ENCODE measurements around the gene LIMK1.
"Not testable (repeated sequence)": the region's sequence is repeated elsewhere in the genome, so short reads cannot be mapped to it uniquely, and the experiment has no call there.

Gene LIMK1

DNA sequence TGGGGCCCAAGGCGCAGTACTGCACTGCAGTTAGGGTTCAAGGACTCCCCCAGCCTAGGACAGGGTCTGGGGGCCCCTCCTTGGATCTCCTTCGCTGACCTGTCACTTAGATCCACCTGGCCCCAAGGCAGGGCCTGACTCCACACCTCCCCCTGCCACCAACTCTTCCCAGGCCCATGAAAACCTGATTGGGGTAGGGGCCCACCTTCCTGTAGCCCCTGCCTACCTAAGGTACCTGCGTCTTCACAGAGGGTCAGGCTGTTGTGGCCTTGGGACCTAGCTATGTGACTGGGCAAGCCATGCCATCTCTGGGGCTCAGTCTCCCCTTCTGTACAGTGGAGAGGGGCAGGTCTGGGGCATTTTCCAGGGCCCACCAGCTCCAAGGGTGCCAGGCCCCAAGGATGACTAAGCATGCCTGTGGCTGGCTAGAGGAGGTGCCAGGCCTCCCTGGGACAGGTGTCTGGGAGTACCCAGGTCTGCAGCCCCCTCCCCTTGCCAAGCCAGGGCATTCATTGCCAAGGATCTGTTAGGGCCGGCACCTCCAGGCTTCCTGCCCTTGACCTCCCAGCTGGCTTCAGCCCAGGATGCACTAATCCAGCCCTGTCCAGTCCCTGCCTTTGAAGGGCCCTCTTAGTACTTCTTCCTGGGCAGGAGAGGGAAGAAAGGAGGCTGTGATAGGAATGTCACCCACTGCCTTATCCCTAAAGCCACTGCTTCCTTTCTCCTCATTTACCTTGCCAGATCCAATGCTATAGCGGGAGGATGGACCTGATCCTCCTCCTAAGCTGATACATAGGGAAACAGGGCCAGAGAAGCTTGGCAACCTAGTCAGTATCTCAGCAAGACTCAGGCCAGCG, 1.3 kb downstream of the LIMK1 start:
- DNase-seq = no peak

GRCh38 chr7:74087791-74088453, 4.3 kb downstream of the LIMK1 start:
- no peak for DNase-seq

DNA sequence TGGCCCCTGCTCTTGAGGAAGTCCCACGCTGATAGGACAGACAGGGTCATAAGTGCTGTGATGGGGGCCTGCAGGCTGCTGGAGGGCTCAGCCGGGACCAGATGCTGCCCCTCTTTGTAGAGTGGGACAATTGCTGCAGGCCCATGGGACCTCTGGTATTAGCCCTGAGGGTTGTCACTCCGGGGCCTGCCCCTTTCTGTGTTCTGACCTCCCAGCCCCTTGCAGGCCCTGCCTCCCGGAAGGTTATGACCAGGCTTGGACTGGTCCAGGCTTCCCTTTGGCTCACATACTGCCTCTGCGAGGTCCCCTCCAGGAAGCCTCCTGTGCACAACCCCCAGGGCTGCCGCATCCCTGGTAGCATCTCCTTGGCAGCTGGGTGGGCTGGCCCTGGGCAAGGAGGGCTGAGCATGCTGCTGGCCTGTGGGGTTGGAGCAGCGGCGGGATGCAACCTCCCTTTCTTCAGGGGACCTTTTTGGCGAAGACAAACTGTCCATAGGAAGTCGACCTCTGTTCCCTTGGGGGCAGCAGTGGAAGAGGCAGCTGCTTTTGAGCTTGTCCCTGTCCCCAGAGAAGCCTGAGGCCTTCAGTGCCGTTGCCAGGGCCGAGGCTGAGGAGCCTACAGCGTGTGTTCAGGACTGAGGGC, 8.8 kb downstream of the LIMK1 start:
- no peak for DNase-seq

- DNase-seq = no peak
These were observed 9.4 kb downstream of the LIMK1 start for GRCh38 chr7:74092964-74093471.

DNA sequence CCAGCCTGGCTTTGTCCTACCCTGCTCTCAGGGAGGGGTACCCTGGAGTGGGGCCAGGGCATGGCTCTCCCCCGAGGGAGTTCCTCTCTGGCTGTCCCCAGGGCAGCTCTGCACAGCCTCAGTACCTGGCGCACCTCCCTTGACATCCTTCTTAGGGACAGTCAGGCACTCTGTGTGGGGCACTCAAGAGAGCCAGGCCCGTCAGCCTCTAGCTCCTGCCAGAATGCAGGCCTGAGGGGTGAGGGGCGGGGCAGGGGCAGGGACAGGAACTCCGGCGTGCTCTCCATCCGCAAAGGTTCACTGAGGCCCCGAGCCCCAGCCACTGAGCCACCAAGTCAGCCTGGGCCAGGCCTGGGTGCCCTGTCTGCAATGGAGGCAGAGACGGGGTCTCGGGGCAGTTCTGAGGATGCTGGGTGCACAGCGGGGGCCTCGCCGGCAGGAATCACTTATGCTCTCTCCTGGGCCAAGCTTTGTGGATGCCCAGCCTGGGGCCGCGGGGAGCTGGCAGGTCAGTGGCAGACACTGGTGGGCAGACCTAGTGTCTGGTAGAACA, 10.1 kb downstream of the LIMK1 start:
- DNase-seq = no peak

GRCh38 chr7:74094224-74095101, 10.9 kb downstream of the LIMK1 start:
- DNase-seq = peak; percentile 37

DNA sequence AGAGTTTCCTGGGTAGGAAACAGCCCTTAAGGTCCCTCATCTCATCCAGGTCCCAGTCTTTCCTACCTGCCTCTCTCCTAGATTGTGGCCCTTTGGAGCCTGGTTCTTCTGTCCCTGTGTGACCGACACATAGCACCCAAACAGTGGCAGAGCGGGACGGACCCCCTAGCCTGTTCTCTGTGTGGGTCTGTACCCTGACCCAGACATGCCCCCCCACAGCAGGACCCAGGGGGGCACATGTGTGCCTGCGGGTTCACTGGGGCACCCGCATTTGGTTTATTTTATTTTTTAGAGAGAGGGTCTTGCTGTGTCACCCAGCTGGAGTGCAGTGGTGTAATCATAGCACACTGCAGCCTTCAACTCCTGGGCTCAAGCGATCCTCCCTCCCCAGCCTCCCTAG, 11.5 kb downstream of the LIMK1 start:
- no peak for DNase-seq

GRCh38 chr7:74097937-74098614, 14.5 kb downstream of the LIMK1 start:
- DNase-seq = no peak

- no peak for DNase-seq
These were observed 15.4 kb downstream of the LIMK1 start for GRCh38 chr7:74099031-74099430.

- no peak for DNase-seq
These were observed 17.6 kb downstream of the LIMK1 start for GRCh38 chr7:74101061-74101681.

- DNase-seq = no peak
These were observed 19.7 kb downstream of the LIMK1 start for GRCh38 chr7:74103219-74103772.

DNA sequence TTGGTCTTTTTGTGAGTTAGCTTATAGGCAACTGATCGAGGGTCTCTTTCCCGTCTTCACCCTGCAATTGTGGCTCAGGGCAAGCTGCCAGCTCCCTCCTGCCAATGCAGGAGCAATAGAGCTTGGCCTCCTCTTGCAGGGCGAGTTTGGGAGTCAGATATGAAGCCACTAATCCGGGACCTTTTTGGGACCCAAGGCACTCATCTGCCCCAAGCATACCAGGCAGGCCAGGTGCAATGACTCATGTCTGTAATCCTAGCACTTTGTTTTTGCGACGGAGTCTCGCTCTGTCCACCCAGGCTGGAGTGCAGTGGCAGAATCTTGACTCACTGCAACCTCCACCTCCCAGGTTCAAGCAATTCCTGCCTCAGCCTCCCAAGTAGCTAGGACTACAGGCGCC, 21.1 kb downstream of the LIMK1 start:
- no peak for DNase-seq

- DNase-seq = no peak
These were observed 22.4 kb downstream of the LIMK1 start for GRCh38 chr7:74105992-74106391.

GRCh38 chr7:74106846-74107245, 23.2 kb downstream of the LIMK1 start:
- no peak for DNase-seq

DNA sequence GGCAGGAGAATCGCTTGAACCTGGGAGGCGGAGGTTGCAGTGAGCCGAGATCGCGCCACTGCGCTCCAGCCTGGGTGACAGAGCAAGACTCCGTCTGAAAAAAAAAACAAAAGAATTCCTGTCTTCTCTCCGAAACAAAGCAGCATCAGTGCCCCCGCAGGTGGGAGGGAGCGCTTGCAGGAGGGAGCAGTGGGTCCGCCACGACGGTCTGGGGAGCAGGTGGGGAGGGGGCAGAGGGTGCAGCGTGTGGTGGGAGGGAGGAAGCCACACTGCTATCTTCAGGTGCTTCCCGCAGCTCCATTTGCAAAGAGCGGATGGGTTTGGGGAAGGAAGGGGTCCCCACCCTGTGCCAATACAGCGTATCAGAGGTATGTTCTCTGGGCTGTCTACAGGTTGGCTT, 31.7 kb downstream of the LIMK1 start:
- no peak for DNase-seq

- DNase-seq = no peak
These were observed 32.8 kb downstream of the LIMK1 start for GRCh38 chr7:74116356-74116755.

GRCh38 chr7:74119831-74120230, 36.2 kb downstream of the LIMK1 start:
- DNase-seq = no peak

DNA sequence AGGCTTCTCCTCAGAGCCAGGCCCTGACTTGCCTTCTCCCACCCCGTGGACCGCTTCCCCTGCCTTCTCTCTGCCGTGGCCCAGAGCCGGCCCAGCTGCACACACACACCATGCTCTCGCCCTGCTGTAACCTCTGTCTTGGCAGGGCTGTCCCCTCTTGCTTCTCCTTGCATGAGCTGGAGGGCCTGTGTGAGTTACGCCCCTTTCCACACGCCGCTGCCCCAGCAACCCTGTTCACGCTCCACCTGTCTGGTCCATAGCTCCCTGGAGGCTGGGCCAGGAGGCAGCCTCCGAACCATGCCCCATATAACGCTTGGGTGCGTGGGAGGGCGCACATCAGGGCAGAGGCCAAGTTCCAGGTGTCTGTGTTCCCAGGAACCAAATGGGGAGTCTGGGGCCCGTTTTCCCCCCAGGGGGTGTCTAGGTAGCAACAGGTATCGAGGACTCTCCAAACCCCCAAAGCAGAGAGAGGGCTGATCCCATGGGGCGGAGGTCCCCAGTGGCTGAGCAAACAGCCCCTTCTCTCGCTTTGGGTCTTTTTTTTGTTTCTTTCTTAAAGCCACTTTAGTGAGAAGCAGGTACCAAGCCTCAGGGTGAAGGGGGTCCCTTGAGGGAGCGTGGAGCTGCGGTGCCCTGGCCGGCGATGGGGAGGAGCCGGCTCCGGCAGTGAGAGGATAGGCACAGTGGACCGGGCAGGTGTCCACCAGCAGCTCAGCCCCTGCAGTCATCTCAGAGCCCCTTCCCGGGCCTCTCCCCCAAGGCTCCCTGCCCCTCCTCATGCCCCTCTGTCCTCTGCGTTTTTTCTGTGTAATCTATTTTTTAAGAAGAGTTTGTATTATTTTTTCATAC, 38.0 kb downstream of the LIMK1 start:
- no peak for DNase-seq

GRCh38 chr7:74123892-74124291, 40.3 kb downstream of the LIMK1 start:
- not testable (repeated sequence) for DNase-seq
